ENCODE results near the gene HPD. TPM values are rescaled to one million over a fixed set of nuclear protein-coding genes. Genes with fewer than 3 reads are reported as not detected.

Gene HPD
- total RNA-seq, 2 experiments from 2014 or later: not detected

GRCh38 chr12:121823101-121823726 lies 35.4 kb downstream of the HPD start:
- ChIA-PET POLR2A (no interaction called here), CTCF (interaction anchor here (5.2 to 5.5 kb wide), 2 partner anchors 28 to 29 kb away, joined by 24 to 33 read pairs; partner anchors contain the start of gene RHOF)
- DNase-seq: no peak
- no peak overlapping the region for H3K4me3 Mint-ChIP-seq
- H3K4me1 Mint-ChIP-seq: no peaks in the 10 kb centered on the region
- H3K9me3 Mint-ChIP-seq: no peaks in the 10 kb centered on the region
- no peaks in the 10 kb centered on the region for H3K27me3 Mint-ChIP-seq
- peaks cover 45% of the 10 kb centered on the region for H3K36me3 Mint-ChIP-seq (ENCODE audit: low read depth)
- no peak overlapping the region for H3K27ac Mint-ChIP-seq

- no peak overlapping the region for H3K27ac Mint-ChIP-seq
- ChIA-PET POLR2A (no interaction called here), CTCF (interaction anchor here (5.5 kb wide), 1 partner anchor 27 kb away, joined by 24 read pairs; the partner anchor contains the start of gene RHOF)
These were observed 36.1 kb downstream of the HPD start for GRCh38 chr12:121822393-121823100.

GRCh38 chr12:121820056-121820455 lies 38.6 kb downstream of the HPD start:
- H3K4me1 Mint-ChIP-seq: peaks cover 3% of the 10 kb centered on the region
- CTCF ChIA-PET: interaction anchor here (0.6 to 5.5 kb wide), 3 partner anchors 16 to 391 kb away, joined by 3 to 24 read pairs (median 4); partner anchors contain the start of gene RHOF

More at GRCh38 chr12:121822393-121823100, 36.1 kb downstream of the HPD start:
- H3K9me3 Mint-ChIP-seq: no peaks in the 10 kb centered on the region
- peaks cover 49% of the 10 kb centered on the region for H3K36me3 Mint-ChIP-seq (ENCODE audit: low read depth)
- no peak for DNase-seq
- H3K4me3 Mint-ChIP-seq: no peak overlapping the region
- no peaks in the 10 kb centered on the region for H3K4me1 Mint-ChIP-seq
- H3K27me3 Mint-ChIP-seq: no peaks in the 10 kb centered on the region

GRCh38 chr12:121819212-121819949 lies 39.3 kb downstream of the HPD start:
- Mint-ChIP-seq H3K4me1 (peaks cover 3% of the 10 kb centered on the region), H3K27ac (peak overlapping the region; percentile 9), H3K4me3 (no peak overlapping the region), H3K36me3 (ENCODE audit: low read depth) (peaks cover 46% of the 10 kb centered on the region), H3K9me3 (no peaks in the 10 kb centered on the region), H3K27me3 (no peaks in the 10 kb centered on the region)
- ChIA-PET POLR2A (no interaction called here), CTCF (interaction anchor here (0.6 to 5.5 kb wide), 2 partner anchors 24 to 392 kb away, joined by 4 to 24 read pairs; partner anchors contain the start of gene RHOF)
- DNase-seq: no peak

More at GRCh38 chr12:121820056-121820455, 38.6 kb downstream of the HPD start:
- DNase-seq: no peak
- no peak overlapping the region for H3K4me3 Mint-ChIP-seq
- no peaks in the 10 kb centered on the region for H3K27me3 Mint-ChIP-seq
- POLR2A ChIA-PET: no interaction called here
- no peak overlapping the region for H3K27ac Mint-ChIP-seq
- H3K9me3 Mint-ChIP-seq: no peaks in the 10 kb centered on the region
- peaks cover 47% of the 10 kb centered on the region for H3K36me3 Mint-ChIP-seq (ENCODE audit: low read depth)

DNA sequence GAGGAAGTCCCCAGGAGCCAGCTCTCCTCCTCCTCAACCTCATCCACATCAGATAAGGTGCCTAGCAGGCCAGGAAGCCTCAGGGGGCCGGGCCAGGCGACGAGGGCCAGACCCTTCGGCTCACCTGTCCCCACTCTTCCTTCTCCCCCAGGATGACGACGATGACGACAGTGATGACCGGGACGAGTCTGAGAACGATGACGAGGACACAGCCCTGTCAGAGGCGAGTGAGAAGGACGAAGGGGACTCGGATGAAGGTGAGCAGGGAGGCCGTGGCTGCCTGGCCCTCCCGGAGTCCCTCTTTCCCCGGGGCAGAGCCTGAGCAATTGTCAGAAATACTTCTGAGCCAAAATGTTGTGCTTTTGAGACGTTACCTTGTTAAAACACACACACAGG lies 41.0 kb downstream of the HPD start:
- Mint-ChIP-seq H3K9me3 (no peaks in the 10 kb centered on the region), H3K4me1 (peaks cover 15% of the 10 kb centered on the region), H3K27ac (no peak overlapping the region), H3K36me3 (ENCODE audit: low read depth) (peaks cover 48% of the 10 kb centered on the region), H3K27me3 (no peaks in the 10 kb centered on the region), H3K4me3 (no peak overlapping the region)
- ChIA-PET CTCF (interaction anchor here (0.7 to 5.5 kb wide), 4 partner anchors 11 to 69 kb away, joined by 3 to 24 read pairs (median 6); partner anchors contain the start of gene RHOF), POLR2A (no interaction called here)
- no peak for DNase-seq

GRCh38 chr12:121816925-121817647 lies 41.6 kb downstream of the HPD start:
- H3K27ac Mint-ChIP-seq: no peak overlapping the region
- H3K36me3 Mint-ChIP-seq (ENCODE audit: low read depth): peaks cover 48% of the 10 kb centered on the region
- H3K27me3 Mint-ChIP-seq: no peaks in the 10 kb centered on the region
- ChIA-PET CTCF (interaction anchor here (0.7 to 1.9 kb wide), 5 partner anchors 9 to 70 kb away, joined by 3 to 10 read pairs (median 5); partner anchors contain the start of gene RHOF), POLR2A (no interaction called here)
- peaks cover 20% of the 10 kb centered on the region for H3K4me1 Mint-ChIP-seq
- no peak for DNase-seq
- H3K4me3 Mint-ChIP-seq: no peak overlapping the region
- no peaks in the 10 kb centered on the region for H3K9me3 Mint-ChIP-seq

DNA sequence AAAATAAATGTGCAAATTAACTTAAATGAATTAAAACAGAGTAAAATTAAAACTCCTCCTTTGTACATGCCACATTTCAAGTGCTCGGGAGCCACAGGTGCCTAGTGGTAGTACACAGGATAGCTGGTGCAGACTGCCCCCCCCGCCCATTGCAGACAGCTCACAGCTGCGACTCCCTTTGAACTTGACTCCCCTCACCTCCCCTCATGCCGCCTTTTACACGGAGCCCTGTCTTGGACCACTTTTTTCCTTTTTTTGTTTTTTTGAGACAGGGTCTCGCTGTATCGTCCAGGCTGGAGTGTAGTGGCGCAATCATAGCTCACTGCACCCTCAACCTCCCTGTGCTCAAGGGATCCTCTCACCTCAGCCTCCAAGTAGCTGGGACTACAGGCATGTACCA lies 43.4 kb downstream of the HPD start:
- CTCF ChIA-PET: interaction anchor here (0.6 to 1.7 kb wide), 3 partner anchors 9 to 21 kb away, joined by 4 to 7 read pairs (median 5); partner anchors contain the start of gene RHOF
- H3K36me3 Mint-ChIP-seq (ENCODE audit: low read depth): peaks cover 41% of the 10 kb centered on the region

GRCh38 chr12:121814429-121815119 lies 44.1 kb downstream of the HPD start:
- no peak overlapping the region for H3K27ac Mint-ChIP-seq
- H3K27me3 Mint-ChIP-seq: no peaks in the 10 kb centered on the region
- DNase-seq: no peak
- POLR2A ChIA-PET: interaction anchor here (0.6 kb wide), 1 partner anchor 27 kb away, joined by 3 read pairs; no protein-coding TSS in a partner anchor
- CTCF ChIA-PET: interaction anchor here (1.0 kb wide), 1 partner anchor 20 kb away, joined by 7 read pairs; the partner anchor contains the start of gene RHOF
- H3K4me3 Mint-ChIP-seq: no peak overlapping the region
- no peaks in the 10 kb centered on the region for H3K9me3 Mint-ChIP-seq
- H3K4me1 Mint-ChIP-seq: peaks cover 37% of the 10 kb centered on the region
- H3K36me3 Mint-ChIP-seq (ENCODE audit: low read depth): peaks cover 43% of the 10 kb centered on the region

More for the DNA sequence above, 43.4 kb downstream of the HPD start:
- POLR2A ChIA-PET: no interaction called here
- H3K4me1 Mint-ChIP-seq: peaks cover 33% of the 10 kb centered on the region
- peak overlapping the region; percentile 19 for H3K27ac Mint-ChIP-seq
- H3K27me3 Mint-ChIP-seq: no peaks in the 10 kb centered on the region
- H3K4me3 Mint-ChIP-seq: no peak overlapping the region
- no peak for DNase-seq
- H3K9me3 Mint-ChIP-seq: no peaks in the 10 kb centered on the region

DNA sequence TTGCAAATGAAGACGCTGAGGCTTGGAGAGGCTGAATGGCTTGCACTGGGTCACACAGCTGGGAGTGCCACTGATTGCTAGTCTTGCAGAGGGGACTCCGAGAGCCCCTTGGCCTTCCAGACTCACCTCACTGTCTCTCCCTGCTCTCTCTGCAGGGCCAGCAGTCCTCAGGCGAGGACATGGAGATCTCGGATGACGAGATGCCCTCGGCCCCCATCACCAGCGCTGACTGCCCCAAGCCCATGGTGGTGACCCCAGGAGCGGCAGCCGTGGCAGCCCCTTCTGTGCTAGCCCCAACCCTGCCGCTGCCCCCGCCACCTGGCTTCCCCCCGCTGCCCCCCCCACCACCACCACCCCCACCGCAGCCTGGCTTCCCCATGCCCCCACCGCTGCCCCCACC lies 44.7 kb downstream of the HPD start:
- DNase-seq: no peak
- Mint-ChIP-seq H3K4me3 (no peak overlapping the region), H3K4me1 (peaks cover 44% of the 10 kb centered on the region), H3K9me3 (no peaks in the 10 kb centered on the region), H3K27ac (no peak overlapping the region), H3K36me3 (ENCODE audit: low read depth) (peaks cover 45% of the 10 kb centered on the region), H3K27me3 (no peaks in the 10 kb centered on the region)
- POLR2A ChIA-PET: no interaction called here
- CTCF ChIA-PET: interaction anchor here (3.7 to 28.3 kb wide), 2 partner anchors 31 to 75 kb away, joined by 19 to 1058 read pairs; partner anchors contain the start of genes PSMD9 and RHOF

DNA sequence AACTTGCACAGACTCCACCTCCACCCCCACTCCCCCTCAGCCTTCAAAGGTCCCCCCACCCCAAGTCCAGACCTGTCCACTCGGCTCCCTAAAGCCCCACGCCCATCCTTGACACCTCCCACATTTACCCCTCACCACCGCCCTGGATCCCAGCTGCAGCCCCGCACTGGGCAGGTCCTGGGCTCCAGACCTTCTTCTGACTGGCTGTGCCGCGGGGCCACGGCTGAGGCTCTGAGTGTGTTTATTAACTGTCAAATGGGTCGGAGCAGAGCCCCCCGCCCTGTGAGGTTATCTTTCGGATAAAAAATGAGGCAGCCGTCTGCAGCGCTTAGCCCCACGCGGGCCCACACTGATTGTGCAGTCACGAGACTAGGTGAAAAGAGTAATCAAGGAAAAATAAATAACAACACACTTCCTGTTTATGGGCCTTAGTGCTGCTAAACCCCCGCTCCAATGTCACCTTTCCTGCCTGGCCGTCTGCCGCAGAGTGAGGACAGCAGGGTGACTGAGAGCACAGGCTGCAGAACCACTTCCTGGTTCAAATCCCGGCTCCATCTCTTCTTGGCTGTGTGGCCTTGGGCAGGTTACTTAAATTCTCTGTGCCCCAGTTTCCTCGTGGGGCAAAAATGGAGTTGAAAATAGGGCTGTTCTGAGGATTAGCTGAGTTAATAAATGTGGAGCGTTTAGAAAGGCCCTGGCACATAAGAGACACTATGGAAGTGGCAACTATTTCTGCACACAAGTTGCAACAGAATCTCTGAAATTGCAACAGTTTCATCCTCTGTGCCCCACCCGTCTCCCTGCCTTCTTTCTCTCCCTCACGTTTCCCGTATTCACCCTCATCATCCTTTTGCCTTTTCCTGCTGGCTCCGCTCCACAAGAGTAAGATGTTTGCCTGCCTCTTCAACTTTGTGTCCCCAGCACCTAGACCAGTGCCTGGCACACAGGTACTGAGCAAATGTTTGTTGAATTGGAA lies 45.5 kb downstream of the HPD start:
- H3K27ac Mint-ChIP-seq: peak overlapping the region; percentile 85
- H3K4me3 Mint-ChIP-seq: peak overlapping the region; percentile 78
- peaks cover 49% of the 10 kb centered on the region for H3K36me3 Mint-ChIP-seq (ENCODE audit: low read depth)
- H3K9me3 Mint-ChIP-seq: no peaks in the 10 kb centered on the region
- no peaks in the 10 kb centered on the region for H3K27me3 Mint-ChIP-seq
- CTCF ChIA-PET: interaction anchor here (0.9 to 28.3 kb wide), 5 partner anchors 25 to 88 kb away, joined by 3 to 1058 read pairs (median 19); partner anchors contain the start of genes PSMD9 and RHOF
- POLR2A ChIA-PET: interaction anchor here (2.1 kb wide), 1 partner anchor 11 kb away, joined by 10 read pairs; no protein-coding TSS in a partner anchor
- DNase-seq: peak; percentile 45
- peaks cover 48% of the 10 kb centered on the region for H3K4me1 Mint-ChIP-seq
